HCT116 (cell line): ENCODE results near the gene DIP2C. TPM values are rescaled to one million over a fixed set of nuclear protein-coding genes. Genes with fewer than 3 reads are reported as not detected.
A peak's percentile ranks its signal among the peaks of the same experiment; 100 is the strongest.

ENCODE experiments used
- ATAC-seq: fragments of 200-7000 bp; cut with Tn5 transposase; 2 replicates; pipeline ENCODE4 v1.9.1; 2020; ENCODE audit warnings: mild to moderate bottlenecking, moderate library complexity
- BruUV-seq: library from RNA; stranded (reverse); fragments of 400-500 nt; replicated peaks from 2 replicates; lab custom pipeline; 2021; lab: Mats Ljungman, UMichigan
- CTCF ChIA-PET: fragments of 300-600 bp; sonication (Branson Sonifier 250); formaldehyde crosslinking; loops from one replicate; lab custom pipeline; 2021; ENCODE audit warnings: antibody characterized with exemption; lab: Charles Lee
- POLR2A ChIA-PET: fragments of 300-600, 350-600 bp; sonication (Branson Sonifier 250); formaldehyde crosslinking; loops from one replicate; lab custom pipeline; 2021; ENCODE audit warnings: antibody characterized with exemption; lab: Charles Lee
- RAD21 ChIA-PET, 2 experiments: fragments of 300-600 bp; sonication (Branson Sonifier 250); formaldehyde crosslinking; loops; one replicate each; lab custom pipeline; 2023; ENCODE audit warnings: low total read pairs in 2 of 2; ENCODE audit not compliant: uncharacterized antibody in 2 of 2, unreplicated experiment in 2 of 2, low non-redundant PET in 1 of 2; lab: Charles Lee
- DNase-seq: peaks from one replicate; pipeline ENCODE4 v3.0.0-alpha.2; 2010; ENCODE audit warnings: low read depth, low spot score
- H2AFZ ChIP-seq: fragments of 200-600 bp; shearing (Covaris generic), sonication (generic); 2 replicates; pipeline ENCODE4 v1.6.1; 2017; ENCODE audit warnings: low read depth, mixed run types, mixed read lengths, antibody characterized with exemption, low read length; ENCODE audit not compliant: poor library complexity, severe bottlenecking
- H3K27ac ChIP-seq: 2 replicates; pipeline ENCODE4 v1.5.1; 2012; ENCODE audit warnings: low read depth, low read length
- H3K27me3 ChIP-seq: fragments of 200-600 bp; sonication (generic); 2 replicates; pipeline ENCODE4 v1.6.1; 2016; ENCODE audit warnings: mixed run types, low read length, mixed read lengths; ENCODE audit not compliant: insufficient read depth
- H3K36me3 ChIP-seq, 2 experiments: fragments of 200-500 bp in 1 of 2; fragments of 200-600 bp in 1 of 2; sonication (Bioruptor generic) in 1 of 2; sonication (generic) in 1 of 2; 2 replicates each; pipeline versions ENCODE4 v1.5.1 to v1.6.1; 2014 to 2016; ENCODE audit warnings: low read length in 2 of 2, inconsistent platforms in 1 of 2, mixed read lengths in 1 of 2, mixed run types in 1 of 2; ENCODE audit not compliant: insufficient read depth in 2 of 2, control insufficient read depth in 1 of 2
- H3K4me1 ChIP-seq, 2 experiments: fragments of 200-600 bp in 1 of 2; sonication (generic) in 1 of 2; 2 replicates each; pipeline versions ENCODE4 v1.5.1 to v1.6.1; 2012 to 2017; ENCODE audit warnings: low read length in 2 of 2, inconsistent platforms in 1 of 2, mild to moderate bottlenecking in 1 of 2, mixed read lengths in 1 of 2, mixed run types in 1 of 2, moderate library complexity in 1 of 2; ENCODE audit not compliant: insufficient read depth in 2 of 2, control insufficient read depth in 1 of 2
- H3K4me2 ChIP-seq: fragments of 200-600 bp; sonication (generic); 2 replicates; pipeline ENCODE4 v1.6.1; 2017; ENCODE audit warnings: mixed run types, low read length, mixed read lengths
- H3K4me3 ChIP-seq, 2 experiments: fragments of 200-600 bp in 1 of 2; sonication (generic) in 1 of 2; replicated peaks in 1 of 2; 2 replicates each; pipeline ENCODE4 v1.5.1; 2011 to 2016; ENCODE audit warnings: low read length in 2 of 2, control low read depth in 1 of 2, low read depth in 1 of 2, mild to moderate bottlenecking in 1 of 2, mixed read lengths in 1 of 2, mixed run types in 1 of 2
- H3K79me2 ChIP-seq: fragments of 200-600 bp; sonication (generic); 2 replicates; pipeline ENCODE4 v1.6.1; 2017; ENCODE audit warnings: mild to moderate bottlenecking, mixed run types, low read length, moderate library complexity, mixed read lengths; ENCODE audit not compliant: insufficient read depth
- H3K9ac ChIP-seq: fragments of 200-600 bp; sonication (generic); 2 replicates; pipeline ENCODE4 v1.6.1; 2016; ENCODE audit warnings: low read length, mixed read lengths
- H3K9me2 ChIP-seq: fragments of 200-600 bp; sonication (generic), shearing (Covaris generic); 2 replicates; pipeline ENCODE4 v1.6.1; 2017; ENCODE audit warnings: mixed run types, mild to moderate bottlenecking, moderate library complexity; ENCODE audit not compliant: insufficient read depth
- H3K9me3 ChIP-seq, 2 experiments: fragments of 200-500 bp in 1 of 2; fragments of 200-600 bp in 1 of 2; sonication (Bioruptor generic) in 1 of 2; sonication (generic) in 1 of 2; 2 replicates each; pipeline ENCODE4 v1.6.1; 2014 to 2017; ENCODE audit warnings: low read length in 2 of 2, mixed read lengths in 2 of 2, inconsistent platforms in 1 of 2, low read depth in 1 of 2, mild to moderate bottlenecking in 1 of 2, mixed run types in 1 of 2, moderate library complexity in 1 of 2; ENCODE audit not compliant: control insufficient read depth in 1 of 2, insufficient read depth in 1 of 2
- H4K20me1 ChIP-seq: fragments of 200-600 bp; sonication (generic), shearing (Covaris generic); 2 replicates; pipeline ENCODE4 v1.6.1; 2017; ENCODE audit warnings: mixed run types, mild to moderate bottlenecking, moderate library complexity; ENCODE audit not compliant: insufficient read depth
- CBX3 ChIP-seq: IDR thresholded peaks from 2 replicates; pipeline ENCODE4 v1.6.1; 2012; ENCODE audit warnings: low read depth
- CTCF ChIP-seq, 3 experiments: fragments of 200-600 bp in 1 of 3; sonication (generic) in 1 of 3; IDR thresholded peaks in 2 of 3; conservative IDR thresholded peaks in 1 of 3; 2 replicates each; pipeline ENCODE4 v1.5.1; 2012 to 2017; ENCODE audit warnings: low read depth in 2 of 3, low read length in 2 of 3, antibody characterized with exemption in 1 of 3, borderline replicate concordance in 1 of 3, control low read depth in 1 of 3, mild to moderate bottlenecking in 1 of 3, mixed read lengths in 1 of 3, mixed run types in 1 of 3, moderate library complexity in 1 of 3; ENCODE audit not compliant: insufficient read depth in 1 of 3
- EGR1 ChIP-seq: IDR thresholded peaks from 2 replicates; pipeline ENCODE4 v1.6.1; 2012; ENCODE audit warnings: low read depth
- ELF1 ChIP-seq: IDR thresholded peaks from 2 replicates; pipeline ENCODE4 v1.6.1; 2012; ENCODE audit warnings: low read depth, borderline replicate concordance
- EZH2phosphoT487 ChIP-seq: fragments of 200-600 bp; IDR thresholded peaks from 2 replicates; pipeline ENCODE4 v1.6.1; 2018; ENCODE audit warnings: antibody characterized with exemption, borderline replicate concordance
- JUND ChIP-seq: IDR thresholded peaks from 2 replicates; pipeline ENCODE4 v1.6.1; 2012
- MAX ChIP-seq: IDR thresholded peaks from 2 replicates; pipeline ENCODE4 v1.6.1; 2012
- RAD21 ChIP-seq: IDR thresholded peaks from 2 replicates; pipeline ENCODE4 v1.6.1; 2012; ENCODE audit warnings: low read depth, mild to moderate bottlenecking
- REST ChIP-seq: IDR thresholded peaks from 2 replicates; pipeline ENCODE4 v1.6.1; 2012; ENCODE audit warnings: low read depth
- SRF ChIP-seq: IDR thresholded peaks from 2 replicates; pipeline ENCODE4 v1.6.1; 2012; ENCODE audit warnings: low read depth
- ZBTB33 ChIP-seq: IDR thresholded peaks from 2 replicates; pipeline ENCODE4 v1.6.1; 2011; ENCODE audit warnings: mild to moderate bottlenecking, low read length, moderate library complexity; ENCODE audit not compliant: insufficient replicate concordance; ENCODE audit errors: extremely low read depth
- ZFX ChIP-seq: fragments of 450-650 bp; IDR thresholded peaks from 2 replicates; pipeline ENCODE4 v1.6.1; 2017
- intact Hi-C: fragments of 100-400 bp; cut with micrococcal nuclease; formaldehyde crosslinking; loops from 2 replicates; pipeline ENCODE4 v1.10.0; 2022
- total RNA-seq: library from RNA; stranded (reverse); gene quantifications from one replicate; pipeline ENCODE4 v1.2.1, GENCODE V29; 2021; ENCODE audit not compliant: unreplicated experiment

Gene DIP2C
- total RNA-seq, 1 experiment from 2014 or later, result 15.4 TPM

GRCh38 chr10:440127-440526 lies 249.3 kb downstream of the DIP2C start:
- Histone ChIP-seq H3K27me3 (no peaks in the 10 kb centered on the region), H2AFZ (no peak overlapping the region), H3K36me3 (no peaks in the 10 kb centered on the region), H3K79me2 (no peaks in the 10 kb centered on the region), H3K27ac (no peak overlapping the region), H3K9me2 (no peaks in the 10 kb centered on the region), H3K9me3 (no peaks in the 10 kb centered on the region), H3K4me1 (peaks cover 0 to 17% of the 10 kb centered on the region in 2 experiments; a peak in 3 of 4 replicates), H3K9ac (no peak overlapping the region), H4K20me1 (no peaks in the 10 kb centered on the region), H3K4me3 (no peak overlapping the region), H3K4me2 (no peak overlapping the region)
- BruUV-seq, result no TSS peak
- ChIA-PET CTCF (no interaction called here), POLR2A (no interaction called here), RAD21 (no interaction called here)
- no peak for ATAC-seq
- TF ChIP-seq CTCF (IDR thresholded peaks at IDR 0.05 in 2 of 3, conservative IDR thresholded peaks at IDR 0.05 in 1 of 3; ENCODE audit: borderline replicate concordance in 1 of 3, insufficient read depth in 1 of 3, low read depth in 2 of 3, low read length in 2 of 3), result no peak
- no peak for TF ChIP-seq EGR1
- TF ChIP-seq CBX3, result no peak
- DNase-seq, result no peak
- intact Hi-C loops, result no loop called here

- no TSS peak for BruUV-seq
- H3K4me2 ChIP-seq, result peak overlapping the region; percentile 28
- no peak overlapping the region for H3K9ac ChIP-seq
- POLR2A ChIA-PET, result no interaction called here
- H3K9me2 ChIP-seq, result no peaks in the 10 kb centered on the region
- H4K20me1 ChIP-seq, result no peaks in the 10 kb centered on the region
- H3K4me3 ChIP-seq, result no peak overlapping the region
- intact Hi-C loops, result no loop called here
- H3K27me3 ChIP-seq, result no peaks in the 10 kb centered on the region
- H3K4me1 ChIP-seq, result peaks cover 0 to 17% of the 10 kb centered on the region in 2 experiments; a peak in 3 of 4 replicates
- no peak overlapping the region for H2AFZ ChIP-seq
- CTCF ChIA-PET, result no interaction called here
- DNase-seq (no peak), ATAC-seq (no peak)
- no peak overlapping the region for H3K27ac ChIP-seq
- RAD21 ChIA-PET, result no interaction called here
- H3K79me2 ChIP-seq, result no peaks in the 10 kb centered on the region
- no peaks in the 10 kb centered on the region for H3K36me3 ChIP-seq
- no peaks in the 10 kb centered on the region for H3K9me3 ChIP-seq
- TF ChIP-seq ELF1 (no peak), MAX (no peak), RAD21 (no peak), EZH2phosphoT487 (no peak), REST (no peak), ZFX (no peak), SRF (no peak), JUND (no peak), ZBTB33 (no peak)
These were observed 251.6 kb downstream of the DIP2C start for GRCh38 chr10:437698-438490.
